Endothelial cell of umbilical vein (primary cell): ENCODE measurements around the gene PRRX1. TPM values are rescaled to one million over a fixed set of nuclear protein-coding genes. Genes with fewer than 3 reads are reported as not detected.

Experiments
- BruUV-seq: library from RNA; stranded (reverse); fragments of 400-500 nt; replicated peaks from 2 replicates; lab custom pipeline; 2021; lab: Mats Ljungman, UMichigan
- CTCF ChIA-PET: fragments of 300-600, 350-600 bp; sonication (Branson Sonifier 250); formaldehyde crosslinking; loops from one replicate; lab custom pipeline; 2021; ENCODE audit warnings: antibody characterized with exemption, inconsistent platforms; lab: Charles Lee
- POLR2A ChIA-PET: fragments of 300-600, 350-600 bp; sonication (Branson Sonifier 250); formaldehyde crosslinking; loops from one replicate; lab custom pipeline; 2021; ENCODE audit warnings: antibody characterized with exemption, inconsistent platforms; lab: Charles Lee
- DNase-seq: peaks from one replicate; pipeline ENCODE4 v3.0.0-alpha.2; 2011; ENCODE audit warnings: low read depth, low spot score
- FAIRE-seq: peaks from 2 replicates; lab custom pipeline; 2011; peaks lifted over from hg19 to GRCh38; lab: Jason Lieb, UNC
- H2AFZ ChIP-seq: 2 replicates; pipeline ENCODE4 v1.6.0; 2012; ENCODE audit warnings: low read depth, low read length, control low read depth, inconsistent platforms
- H3K27ac ChIP-seq: 2 replicates; pipeline ENCODE4 v1.5.1; 2011; ENCODE audit warnings: low read depth, mild to moderate bottlenecking, control low read depth, low read length, moderate library complexity; ENCODE audit not compliant: insufficient read depth
- H3K27me3 ChIP-seq, 2 experiments: 2 replicates each; pipeline versions ENCODE4 v1.6.0 to v1.6.1; 2011; ENCODE audit warnings: low read length in 2 of 2, mixed read lengths in 1 of 2; ENCODE audit not compliant: control insufficient read depth in 2 of 2, insufficient read depth in 2 of 2
- H3K36me3 ChIP-seq, 2 experiments: 2 replicates in 1 of 2; 3 replicates in 1 of 2; pipeline ENCODE4 v1.5.1; 2011; ENCODE audit warnings: low read length in 2 of 2, mild to moderate bottlenecking in 1 of 2, moderate library complexity in 1 of 2; ENCODE audit not compliant: control insufficient read depth in 2 of 2, insufficient read depth in 2 of 2; ENCODE audit errors: extremely low read depth in 1 of 2
- H3K4me1 ChIP-seq: 3 replicates; pipeline ENCODE4 v1.5.1; 2011; ENCODE audit warnings: mild to moderate bottlenecking, low read length; ENCODE audit not compliant: control insufficient read depth, insufficient read depth; ENCODE audit errors: extremely low read depth
- H3K4me2 ChIP-seq: 2 replicates; pipeline ENCODE4 v1.6.1; 2011; ENCODE audit warnings: low read length, control low read depth, mixed read lengths; ENCODE audit not compliant: insufficient read depth
- H3K4me3 ChIP-seq, 3 experiments: fragments of 200-600 bp in 1 of 3; sonication (generic), shearing (Covaris generic) in 1 of 3; replicated peaks in 1 of 3; 2 replicates each; pipeline ENCODE4 v1.5.1; 2011 to 2016; ENCODE audit warnings: control low read depth in 3 of 3, low read length in 3 of 3, mild to moderate bottlenecking in 2 of 3, inconsistent platforms in 1 of 3, low read depth in 1 of 3, moderate library complexity in 1 of 3; ENCODE audit not compliant: insufficient read depth in 1 of 3
- H3K79me2 ChIP-seq: 2 replicates; pipeline ENCODE4 v1.6.0; 2012; ENCODE audit warnings: low read length, inconsistent platforms; ENCODE audit not compliant: control insufficient read depth, insufficient read depth
- H3K9ac ChIP-seq: replicated peaks from 2 replicates; pipeline ENCODE3; 2011; ENCODE audit warnings: low read length, control low read depth; ENCODE audit not compliant: insufficient read depth; ENCODE audit errors: extremely low read depth
- H3K9me1 ChIP-seq: replicated peaks from 3 replicates; pipeline ENCODE4 v1.6.0; 2011; ENCODE audit warnings: mild to moderate bottlenecking, low read length; ENCODE audit not compliant: control insufficient read depth, insufficient read depth; ENCODE audit errors: extremely low read depth
- H3K9me3 ChIP-seq: replicated peaks from 2 replicates; pipeline ENCODE4 v1.5.1; 2012; ENCODE audit warnings: low read length, inconsistent platforms; ENCODE audit not compliant: control insufficient read depth, insufficient read depth
- H4K20me1 ChIP-seq: replicated peaks from 2 replicates; pipeline ENCODE3; 2011; ENCODE audit warnings: mild to moderate bottlenecking, low read length; ENCODE audit not compliant: control insufficient read depth, insufficient read depth; ENCODE audit errors: extremely low read depth
- EZH2 ChIP-seq: IDR thresholded peaks from 2 replicates; pipeline ENCODE4 v1.6.1; 2012; ENCODE audit warnings: borderline replicate concordance, low read depth, mild to moderate bottlenecking, moderate library complexity, low read length, inconsistent platforms; ENCODE audit not compliant: severe bottlenecking
- FOS ChIP-seq: IDR thresholded peaks from 2 replicates; pipeline ENCODE4 v1.6.1; 2011; ENCODE audit warnings: mild to moderate bottlenecking, low read length, moderate library complexity, borderline replicate concordance; ENCODE audit not compliant: insufficient read depth
- GATA2 ChIP-seq: IDR thresholded peaks from 2 replicates; pipeline ENCODE4 v1.7.0; 2011; ENCODE audit warnings: low read depth, mild to moderate bottlenecking, moderate library complexity, mixed read lengths, low read length; ENCODE audit not compliant: insufficient read length, insufficient read depth
- JUN ChIP-seq: IDR thresholded peaks from 2 replicates; pipeline ENCODE4 v1.6.1; 2011; ENCODE audit warnings: borderline replicate concordance, low read depth; ENCODE audit not compliant: insufficient read length, insufficient read depth
- MYC ChIP-seq: IDR thresholded peaks from one replicate; pipeline ENCODE4 v1.6.1; 2011; ENCODE audit warnings: mild to moderate bottlenecking, low read depth, low read length
- POLR2A ChIP-seq: IDR thresholded peaks from 2 replicates; pipeline ENCODE4 v1.6.1; 2012; ENCODE audit warnings: low read depth, mild to moderate bottlenecking, control low read depth, low read length
- POLR2AphosphoS5 ChIP-seq: IDR thresholded peaks from 2 replicates; pipeline ENCODE4 v1.6.1; 2012; ENCODE audit warnings: low read depth, mild to moderate bottlenecking, control low read depth, low read length, moderate library complexity; ENCODE audit not compliant: insufficient read depth
- dilution Hi-C: fragments of 300-500 bp; cut with MboI; formaldehyde crosslinking; loops from one replicate; pipeline ENCODE4 v1.15.0; 2019; ENCODE audit warnings: low sequenced_read_pairs; ENCODE audit not compliant: extremely low pct_ligation_motif_present
- intact Hi-C: fragments of 100-400 bp; cut with micrococcal nuclease; formaldehyde crosslinking; loops from one replicate; pipeline ENCODE4 v1.10.0; 2022
- polyA plus RNA-seq, 4 experiments: library from polyadenylated mRNA; depleted of rRNA in 3 of 4; stranded (reverse) in 3 of 4; unstranded in 1 of 4; fragments of >200 nt; gene quantifications; 2 replicates each; pipeline versions ENCODE4 v1.2.1 to v1.2.3, GENCODE V29; 2011 to 2012; ENCODE audit warnings: missing spikeins in 1 of 4
- total RNA-seq: library from RNA; stranded (reverse); gene quantifications from 2 replicates; pipeline ENCODE4 v1.2.3, GENCODE V29; 2021
- TF ChIP-seq, protein P1 (sequence below): IDR thresholded peaks from 2 replicates; pipeline ENCODE4 v1.6.1; 2011; ENCODE audit not compliant: insufficient read depth, insufficient read length
- TF ChIP-seq, protein P2 (sequence below), 2 donors: IDR thresholded peaks; 1 replicate in 1 of 2; 2 replicates in 1 of 2; pipeline ENCODE4 v1.5.1; 2011; ENCODE audit warnings: low read length in 2 of 2, mild to moderate bottlenecking in 2 of 2, moderate library complexity in 2 of 2, control low read depth in 1 of 2, inconsistent platforms in 1 of 2, low read depth in 1 of 2; ENCODE audit not compliant: insufficient read depth in 1 of 2; ENCODE audit errors: extremely low read depth in 1 of 2

Gene PRRX1
- total and polyA plus RNA-seq, 2 donors (not counting 3 experiments of a cell fraction or from before 2014, with no cell fraction given) = 0.03 TPM; not detected in 1

DNA sequence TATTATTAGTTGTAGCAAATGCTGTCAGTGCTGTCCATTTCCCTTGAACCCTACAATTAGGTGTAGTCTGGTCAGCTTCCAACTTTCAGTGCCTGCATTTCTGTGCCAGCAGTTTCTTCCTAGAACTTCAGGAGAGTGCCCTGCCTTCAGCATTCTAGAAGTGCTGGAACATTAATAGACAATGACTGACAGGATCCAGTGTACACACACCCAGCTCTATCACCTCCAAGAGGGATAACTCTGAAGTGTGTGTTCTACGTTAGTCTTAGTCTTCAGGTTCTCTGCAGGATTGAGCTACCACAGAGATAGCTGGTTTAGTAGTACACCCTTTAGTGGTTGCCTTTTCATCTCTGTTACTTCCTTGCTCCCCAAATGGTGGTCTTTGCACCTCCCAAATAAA, 61.4 kb downstream of the PRRX1 start:
- H3K4me2 ChIP-seq = no peak overlapping the region
- no peaks in the 10 kb centered on the region for H3K4me1 ChIP-seq
- no peaks in the 10 kb centered on the region for H3K9me1 ChIP-seq
- no peak overlapping the region for H2AFZ ChIP-seq
- H4K20me1 ChIP-seq = no peaks in the 10 kb centered on the region
- TF ChIP-seq GATA2 (no peak), EZH2 (no peak), JUN (no peak), MYC (no peak), POLR2AphosphoS5 (no peak), POLR2A (no peak), FOS (no peak)
- TF ChIP-seq, protein P1, sequence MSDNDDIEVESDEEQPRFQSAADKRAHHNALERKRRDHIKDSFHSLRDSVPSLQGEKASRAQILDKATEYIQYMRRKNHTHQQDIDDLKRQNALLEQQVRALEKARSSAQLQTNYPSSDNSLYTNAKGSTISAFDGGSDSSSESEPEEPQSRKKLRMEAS = no peak
- TF ChIP-seq, protein P2, sequence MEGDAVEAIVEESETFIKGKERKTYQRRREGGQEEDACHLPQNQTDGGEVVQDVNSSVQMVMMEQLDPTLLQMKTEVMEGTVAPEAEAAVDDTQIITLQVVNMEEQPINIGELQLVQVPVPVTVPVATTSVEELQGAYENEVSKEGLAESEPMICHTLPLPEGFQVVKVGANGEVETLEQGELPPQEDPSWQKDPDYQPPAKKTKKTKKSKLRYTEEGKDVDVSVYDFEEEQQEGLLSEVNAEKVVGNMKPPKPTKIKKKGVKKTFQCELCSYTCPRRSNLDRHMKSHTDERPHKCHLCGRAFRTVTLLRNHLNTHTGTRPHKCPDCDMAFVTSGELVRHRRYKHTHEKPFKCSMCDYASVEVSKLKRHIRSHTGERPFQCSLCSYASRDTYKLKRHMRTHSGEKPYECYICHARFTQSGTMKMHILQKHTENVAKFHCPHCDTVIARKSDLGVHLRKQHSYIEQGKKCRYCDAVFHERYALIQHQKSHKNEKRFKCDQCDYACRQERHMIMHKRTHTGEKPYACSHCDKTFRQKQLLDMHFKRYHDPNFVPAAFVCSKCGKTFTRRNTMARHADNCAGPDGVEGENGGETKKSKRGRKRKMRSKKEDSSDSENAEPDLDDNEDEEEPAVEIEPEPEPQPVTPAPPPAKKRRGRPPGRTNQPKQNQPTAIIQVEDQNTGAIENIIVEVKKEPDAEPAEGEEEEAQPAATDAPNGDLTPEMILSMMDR (IDR thresholded peaks at IDR 0.05; ENCODE audit: extremely low read depth in 1 of 2, insufficient read depth in 1 of 2, low read depth in 1 of 2, low read length in 2 of 2) = no peak
- no peak overlapping the region for H3K27ac ChIP-seq
- no peaks in the 10 kb centered on the region for H3K9me3 ChIP-seq
- no TSS peak for BruUV-seq
- ChIA-PET CTCF (interaction anchor here (2.1 kb wide), 1 partner anchor 36 kb away, joined by 9 read pairs; no protein-coding TSS in a partner anchor), POLR2A (no interaction called here)
- no peak overlapping the region for H3K4me3 ChIP-seq
- no peaks in the 10 kb centered on the region for H3K79me2 ChIP-seq
- intact Hi-C loops = no loop called here
- no peaks in the 10 kb centered on the region for H3K36me3 ChIP-seq
- H3K9ac ChIP-seq = no peak overlapping the region
- H3K27me3 ChIP-seq = no peaks in the 10 kb centered on the region
- no peak for FAIRE-seq
- dilution Hi-C loops = no loop called here
- DNase-seq = no peak
